ENCODE measurements around the gene ZBTB46. TPM values are rescaled to one million over a fixed set of nuclear protein-coding genes. Genes with fewer than 3 reads are reported as not detected.
A peak's percentile ranks its signal among the peaks of the same experiment; 100 is the strongest.

ZBTB46 gene
- total RNA-seq, 2 experiments from 2014 or later, result 0.11 to 0.25 TPM

- Mint-ChIP-seq H3K9me3 (no peaks in the 10 kb centered on the region), H3K36me3 (no peaks in the 10 kb centered on the region), H3K4me1 (no peaks in the 10 kb centered on the region), H3K4me3 (no peak overlapping the region), H3K27me3 (peaks cover 8% of the 10 kb centered on the region), H3K27ac (no peak overlapping the region)
- ATAC-seq (ENCODE audit: low read depth), result no peak
- POLR2A ChIA-PET, result interaction anchor here (0.7 kb wide), 1 partner anchor 88 kb away, joined by 3 read pairs; no protein-coding TSS in a partner anchor
- no peak for DNase-seq
Measured at GRCh38 chr20:63766695-63767426, 64.2 kb downstream of the ZBTB46 start.

DNA sequence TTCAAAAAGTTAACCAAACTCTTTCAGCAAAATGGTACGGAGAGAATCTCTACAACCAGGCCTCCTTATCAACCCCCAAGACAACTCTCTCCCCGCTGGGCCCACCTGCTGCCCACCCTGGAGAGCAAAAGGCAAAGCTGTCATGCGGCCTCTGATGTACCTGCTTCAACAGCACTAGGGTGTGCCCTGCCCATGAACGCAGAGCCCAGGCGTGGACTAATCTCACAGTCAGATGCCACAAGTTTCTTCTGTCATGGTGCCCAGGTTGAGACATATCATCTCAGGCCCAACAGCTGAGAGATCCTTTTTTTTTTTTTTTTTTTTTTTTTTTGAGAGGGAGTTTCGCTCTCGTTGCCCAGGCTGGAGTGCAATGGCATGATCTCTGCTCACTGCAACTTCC, 65.2 kb downstream of the ZBTB46 start:
- Mint-ChIP-seq H3K27me3 (peaks cover 10% of the 10 kb centered on the region), H3K4me3 (no peak overlapping the region), H3K4me1 (no peaks in the 10 kb centered on the region), H3K27ac (no peak overlapping the region), H3K36me3 (no peaks in the 10 kb centered on the region), H3K9me3 (no peaks in the 10 kb centered on the region)
- DNase-seq, result no peak
- no peak for ATAC-seq (ENCODE audit: low read depth)
- POLR2A ChIA-PET, result interaction anchor here (0.7 kb wide), 1 partner anchor 89 kb away, joined by 3 read pairs; no protein-coding TSS in a partner anchor

- H3K4me1 Mint-ChIP-seq, result no peaks in the 10 kb centered on the region
- POLR2A ChIA-PET, result no interaction called here
- no peak for DNase-seq
- no peak for ATAC-seq (ENCODE audit: low read depth)
- H3K36me3 Mint-ChIP-seq, result no peaks in the 10 kb centered on the region
- no peaks in the 10 kb centered on the region for H3K9me3 Mint-ChIP-seq
- H3K27ac Mint-ChIP-seq, result no peak overlapping the region
- H3K27me3 Mint-ChIP-seq, result peaks cover 10% of the 10 kb centered on the region
- H3K4me3 Mint-ChIP-seq, result no peak overlapping the region
Measured at GRCh38 chr20:63765082-63765873, 65.8 kb downstream of the ZBTB46 start.

DNA sequence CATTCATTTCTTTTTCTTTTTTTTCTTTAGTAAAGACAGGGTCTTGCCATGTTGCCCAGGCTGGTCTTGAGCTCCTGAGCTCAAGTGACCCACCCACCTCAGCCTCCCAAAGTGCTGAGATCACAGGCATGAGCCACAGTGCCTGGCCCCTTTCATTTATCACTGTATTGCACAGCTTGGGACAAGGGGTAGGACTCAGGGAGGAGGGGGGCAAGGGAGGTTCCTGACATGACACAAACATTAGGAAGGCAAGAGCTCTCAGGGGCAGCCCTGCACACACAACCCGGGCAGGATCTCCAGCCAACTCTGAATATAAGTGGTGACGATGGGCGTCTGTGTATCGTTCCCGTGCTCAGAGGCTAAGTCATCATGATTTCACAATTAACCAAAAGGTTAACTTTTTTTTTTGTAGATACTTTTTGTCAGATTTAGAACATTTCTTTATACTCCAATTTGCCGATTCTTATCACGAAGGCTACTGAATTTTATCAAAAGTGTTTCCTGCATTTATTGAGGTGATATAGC, 71.6 kb downstream of the ZBTB46 start:
- POLR2A ChIA-PET, result interaction anchor here (1.6 kb wide), 1 partner anchor 51 kb away, joined by 3 read pairs; the partner anchor contains the start of genes ARFRP1 and ZGPAT
- H3K4me1 Mint-ChIP-seq, result peaks cover 13% of the 10 kb centered on the region
- DNase-seq (no peak), ATAC-seq (ENCODE audit: low read depth) (no peak)
- peaks cover 16% of the 10 kb centered on the region for H3K27me3 Mint-ChIP-seq
- H3K9me3 Mint-ChIP-seq, result no peaks in the 10 kb centered on the region
- H3K36me3 Mint-ChIP-seq, result no peaks in the 10 kb centered on the region
- H3K4me3 Mint-ChIP-seq, result no peak overlapping the region
- H3K27ac Mint-ChIP-seq, result no peak overlapping the region

DNA sequence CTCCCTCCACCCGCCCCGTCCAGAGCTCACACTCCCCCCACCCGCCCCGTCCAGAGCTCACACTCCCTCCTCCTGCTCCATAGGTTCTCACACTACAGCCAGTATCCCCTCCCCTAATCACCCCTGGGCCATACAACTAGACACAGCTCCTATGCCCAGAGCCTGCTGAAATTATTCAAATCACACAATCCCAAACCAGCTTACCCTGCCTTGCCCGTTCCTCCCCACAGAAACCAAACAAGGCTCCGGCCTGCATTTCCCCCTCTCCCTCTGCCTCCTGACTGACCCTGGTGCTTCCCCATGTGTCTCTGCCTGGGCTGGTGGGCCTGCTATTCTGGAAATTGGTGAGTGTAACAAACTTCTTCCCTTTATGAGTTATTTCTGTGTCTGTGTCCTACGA, 72.9 kb downstream of the ZBTB46 start:
- ATAC-seq (ENCODE audit: low read depth), result no peak
- no peaks in the 10 kb centered on the region for H3K9me3 Mint-ChIP-seq
- POLR2A ChIA-PET, result no interaction called here
- no peaks in the 10 kb centered on the region for H3K36me3 Mint-ChIP-seq
- H3K27ac Mint-ChIP-seq, result no peak overlapping the region
- H3K4me1 Mint-ChIP-seq, result peaks cover 13% of the 10 kb centered on the region
- H3K27me3 Mint-ChIP-seq, result peaks cover 16% of the 10 kb centered on the region
- DNase-seq, result no peak
- no peak overlapping the region for H3K4me3 Mint-ChIP-seq

DNA sequence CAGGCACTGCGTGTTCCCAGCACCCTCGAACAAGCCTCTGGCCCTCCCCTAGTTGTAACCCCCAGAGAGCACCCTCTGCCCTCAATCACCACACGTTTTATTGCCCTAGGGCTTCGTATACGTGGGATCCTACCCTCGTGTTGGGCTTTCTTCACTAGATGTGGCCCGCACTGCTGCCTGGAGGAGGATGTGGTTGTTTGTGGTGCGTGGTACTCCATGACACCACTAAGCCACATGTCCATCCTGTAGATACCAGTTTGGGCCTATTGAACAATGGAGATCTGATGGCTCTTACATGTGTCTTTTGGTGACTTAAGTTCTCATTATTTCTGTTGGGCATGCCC, 74.4 kb downstream of the ZBTB46 start:
- DNase-seq (peak; percentile 62), ATAC-seq (ENCODE audit: low read depth) (peak; percentile 79)
- Mint-ChIP-seq H3K9me3 (no peaks in the 10 kb centered on the region), H3K36me3 (no peaks in the 10 kb centered on the region), H3K27me3 (peaks cover 9% of the 10 kb centered on the region), H3K27ac (peak overlapping the region; percentile 18), H3K4me1 (peaks cover 13% of the 10 kb centered on the region), H3K4me3 (peak overlapping the region; percentile 36)
- POLR2A ChIA-PET, result no interaction called here

- ATAC-seq (ENCODE audit: low read depth), result no peak
- H3K27me3 Mint-ChIP-seq, result peaks cover 9% of the 10 kb centered on the region
- H3K27ac Mint-ChIP-seq, result peak overlapping the region; percentile 18
- H3K36me3 Mint-ChIP-seq, result no peaks in the 10 kb centered on the region
- DNase-seq, result no peak
- no peaks in the 10 kb centered on the region for H3K9me3 Mint-ChIP-seq
- peaks cover 16% of the 10 kb centered on the region for H3K4me1 Mint-ChIP-seq
- peak overlapping the region; percentile 36 for H3K4me3 Mint-ChIP-seq
- POLR2A ChIA-PET, result no interaction called here
Measured at GRCh38 chr20:63755933-63756647, 75.0 kb downstream of the ZBTB46 start.

DNA sequence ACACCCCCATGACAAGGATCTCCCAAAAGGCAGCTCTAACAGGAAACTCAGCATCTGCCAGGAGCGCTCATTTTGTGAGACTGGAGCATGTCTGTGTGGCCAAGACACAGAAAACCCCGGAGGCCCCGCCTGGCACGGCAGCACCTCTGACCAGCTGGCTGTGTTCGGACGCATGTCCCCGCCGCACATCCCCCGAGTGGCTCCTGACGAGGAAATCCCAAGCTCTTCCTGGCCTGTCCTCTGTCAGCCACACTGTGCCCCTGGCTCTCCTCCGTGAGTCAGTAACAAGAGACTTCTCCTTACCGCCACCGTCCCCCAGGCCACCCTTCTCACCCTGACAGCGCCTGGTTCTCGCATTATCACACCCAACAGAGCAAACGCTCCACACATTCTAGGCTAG, 77.1 kb downstream of the ZBTB46 start:
- Mint-ChIP-seq H3K27me3 (peaks cover 5% of the 10 kb centered on the region), H3K9me3 (no peaks in the 10 kb centered on the region), H3K4me3 (no peak overlapping the region), H3K4me1 (peaks cover 26% of the 10 kb centered on the region), H3K27ac (no peak overlapping the region), H3K36me3 (no peaks in the 10 kb centered on the region)
- DNase-seq (no peak), ATAC-seq (ENCODE audit: low read depth) (no peak)
- POLR2A ChIA-PET, result no interaction called here

DNA sequence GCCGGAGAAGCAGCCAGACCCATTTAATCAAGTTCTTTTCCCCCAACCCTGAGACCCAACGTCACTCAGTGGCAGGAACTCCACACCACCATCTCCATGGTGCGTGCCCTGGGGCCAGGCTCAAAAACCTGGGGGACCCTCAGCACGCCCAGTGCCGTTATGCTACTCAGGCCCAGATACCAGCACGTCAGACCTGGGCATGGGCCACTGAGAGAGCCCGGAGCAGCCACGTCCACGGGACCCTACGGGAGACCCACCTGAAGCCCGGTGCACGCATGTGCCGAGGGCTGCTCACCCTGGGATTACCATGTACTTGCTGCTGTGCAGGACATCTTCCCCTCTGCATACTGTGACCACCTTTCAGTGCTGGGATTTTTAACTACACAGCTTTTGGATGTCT, 77.7 kb downstream of the ZBTB46 start:
- DNase-seq (no peak), ATAC-seq (ENCODE audit: low read depth) (no peak)
- POLR2A ChIA-PET, result no interaction called here
- Mint-ChIP-seq H3K27me3 (peaks cover 4% of the 10 kb centered on the region), H3K9me3 (no peaks in the 10 kb centered on the region), H3K4me1 (peaks cover 26% of the 10 kb centered on the region), H3K27ac (no peak overlapping the region), H3K36me3 (no peaks in the 10 kb centered on the region), H3K4me3 (no peak overlapping the region)

- H3K4me3 Mint-ChIP-seq, result no peak overlapping the region
- POLR2A ChIA-PET, result interaction anchor here (2.9 to 4.2 kb wide), 2 partner anchors 11 to 15 kb away, joined by 28 to 31 read pairs; partner anchors contain the start of genes LIME1 and SLC2A4RG
- peaks cover 26% of the 10 kb centered on the region for H3K4me1 Mint-ChIP-seq
- ATAC-seq (ENCODE audit: low read depth) (no peak), DNase-seq (no peak)
- no peaks in the 10 kb centered on the region for H3K9me3 Mint-ChIP-seq
- H3K36me3 Mint-ChIP-seq, result no peaks in the 10 kb centered on the region
- H3K27ac Mint-ChIP-seq, result no peak overlapping the region
- H3K27me3 Mint-ChIP-seq, result peaks cover 3% of the 10 kb centered on the region
Measured at GRCh38 chr20:63752411-63753101, 78.5 kb downstream of the ZBTB46 start.

DNA sequence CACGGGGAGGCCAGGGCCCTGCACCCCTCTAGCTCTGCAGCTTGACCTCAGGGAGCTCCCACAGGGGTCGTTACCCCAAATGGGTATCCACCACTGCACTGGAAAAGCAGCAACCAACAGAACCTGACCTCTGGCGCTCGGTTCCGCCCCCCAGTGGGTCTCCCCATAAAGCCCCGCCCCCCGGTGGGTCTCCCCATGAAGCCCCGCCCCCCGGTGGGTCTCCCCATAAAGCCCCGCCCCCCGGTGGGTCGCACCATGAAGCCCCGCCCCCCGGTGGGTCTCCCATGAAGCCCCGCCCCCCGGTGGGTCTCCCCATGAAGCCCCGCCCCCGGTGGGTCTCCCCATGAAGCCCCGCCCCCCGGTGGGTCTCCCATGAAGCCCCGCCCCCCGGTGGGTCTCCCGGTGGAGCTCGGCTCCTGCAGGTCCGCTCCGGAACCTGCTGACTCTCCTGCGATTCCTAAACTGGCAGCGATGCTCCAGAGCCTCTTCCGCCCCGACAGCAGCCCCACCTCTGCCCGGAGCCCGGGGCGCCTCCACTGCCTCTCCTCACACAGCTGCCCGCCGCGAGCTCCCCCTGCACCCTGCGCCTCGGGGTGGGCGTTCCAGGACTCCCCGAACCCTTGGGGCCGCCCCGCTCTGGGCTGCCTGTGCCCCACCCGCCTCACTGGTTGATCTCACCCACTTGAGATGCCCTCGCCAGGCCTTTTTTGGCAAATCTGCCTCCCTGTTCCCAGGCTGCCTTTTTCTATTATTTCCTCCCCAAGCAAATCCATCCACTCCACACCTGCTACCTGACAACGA, 79.4 kb downstream of the ZBTB46 start:
- Mint-ChIP-seq H3K4me1 (peaks cover 19% of the 10 kb centered on the region), H3K9me3 (no peaks in the 10 kb centered on the region), H3K27ac (peak overlapping the region; percentile 94), H3K36me3 (no peaks in the 10 kb centered on the region), H3K27me3 (no peaks in the 10 kb centered on the region), H3K4me3 (peak overlapping the region; percentile 71)
- DNase-seq (no peak), ATAC-seq (ENCODE audit: low read depth) (no peak)
- POLR2A ChIA-PET, result interaction anchor here (0.5 to 4.2 kb wide), 4 partner anchors 8 to 44 kb away, joined by 3 to 31 read pairs (median 20); partner anchors contain the start of genes ARFRP1, LIME1, SLC2A4RG and ZGPAT
